GM12865 (cell line): ENCODE data around the gene ZNF611.
"Not testable (repeated sequence)": the region's sequence is repeated elsewhere in the genome, so short reads cannot be mapped to it uniquely, and the experiment has no call there.

Experiments used
- DNase-seq: peaks from one replicate; pipeline ENCODE4 v3.0.0; 2010; ENCODE audit warnings: low read depth
- H3K4me3 ChIP-seq: 2 replicates; pipeline ENCODE4 v1.5.1; 2011; ENCODE audit warnings: mild to moderate bottlenecking, low read depth, low read length, control low read depth
- TF ChIP-seq, protein P1 (sequence below): IDR thresholded peaks from 2 replicates; pipeline ENCODE4 v1.5.1; 2011; ENCODE audit warnings: low read length, control low read depth, low read depth, inconsistent platforms; ENCODE audit not compliant: insufficient read depth; ENCODE audit errors: missing control alignments

Gene ZNF611

GRCh38 chr19:52742516-52742915 lies 7.7 kb upstream of the ZNF611 start:
- H3K4me3 ChIP-seq: no peak overlapping the region
- no peak for DNase-seq
- TF ChIP-seq, protein P1, sequence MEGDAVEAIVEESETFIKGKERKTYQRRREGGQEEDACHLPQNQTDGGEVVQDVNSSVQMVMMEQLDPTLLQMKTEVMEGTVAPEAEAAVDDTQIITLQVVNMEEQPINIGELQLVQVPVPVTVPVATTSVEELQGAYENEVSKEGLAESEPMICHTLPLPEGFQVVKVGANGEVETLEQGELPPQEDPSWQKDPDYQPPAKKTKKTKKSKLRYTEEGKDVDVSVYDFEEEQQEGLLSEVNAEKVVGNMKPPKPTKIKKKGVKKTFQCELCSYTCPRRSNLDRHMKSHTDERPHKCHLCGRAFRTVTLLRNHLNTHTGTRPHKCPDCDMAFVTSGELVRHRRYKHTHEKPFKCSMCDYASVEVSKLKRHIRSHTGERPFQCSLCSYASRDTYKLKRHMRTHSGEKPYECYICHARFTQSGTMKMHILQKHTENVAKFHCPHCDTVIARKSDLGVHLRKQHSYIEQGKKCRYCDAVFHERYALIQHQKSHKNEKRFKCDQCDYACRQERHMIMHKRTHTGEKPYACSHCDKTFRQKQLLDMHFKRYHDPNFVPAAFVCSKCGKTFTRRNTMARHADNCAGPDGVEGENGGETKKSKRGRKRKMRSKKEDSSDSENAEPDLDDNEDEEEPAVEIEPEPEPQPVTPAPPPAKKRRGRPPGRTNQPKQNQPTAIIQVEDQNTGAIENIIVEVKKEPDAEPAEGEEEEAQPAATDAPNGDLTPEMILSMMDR: no peak

- no peak for DNase-seq
- no peak overlapping the region for H3K4me3 ChIP-seq
- TF ChIP-seq, protein P1: no peak
These were observed 7.2 kb upstream of the ZNF611 start for GRCh38 chr19:52741951-52742485.

GRCh38 chr19:52741371-52741770 lies 6.5 kb upstream of the ZNF611 start:
- not testable (repeated sequence) for DNase-seq, H3K4me3 ChIP-seq

DNA sequence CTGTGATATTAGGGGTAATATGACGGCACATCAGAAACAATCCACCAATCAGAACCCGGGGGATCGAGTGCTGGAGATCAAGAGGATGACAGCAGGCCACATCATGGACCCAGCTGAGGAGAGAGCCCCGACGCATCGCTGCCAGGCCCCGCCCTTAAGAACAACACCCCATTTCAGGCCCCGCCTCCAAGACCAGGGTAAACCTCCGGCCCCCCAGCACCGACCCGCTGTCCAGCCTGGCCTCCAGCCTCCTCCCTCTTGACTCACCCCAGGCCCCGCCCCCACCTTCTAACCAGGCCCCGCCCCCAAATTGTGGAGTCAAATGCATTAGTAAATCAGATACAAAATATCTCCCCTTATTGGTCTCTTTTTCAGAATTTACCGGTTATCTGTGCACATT lies 4.7 kb upstream of the ZNF611 start:
- TF ChIP-seq, protein P1: no peak
- DNase-seq: no peak
- H3K4me3 ChIP-seq: no peak overlapping the region

DNA sequence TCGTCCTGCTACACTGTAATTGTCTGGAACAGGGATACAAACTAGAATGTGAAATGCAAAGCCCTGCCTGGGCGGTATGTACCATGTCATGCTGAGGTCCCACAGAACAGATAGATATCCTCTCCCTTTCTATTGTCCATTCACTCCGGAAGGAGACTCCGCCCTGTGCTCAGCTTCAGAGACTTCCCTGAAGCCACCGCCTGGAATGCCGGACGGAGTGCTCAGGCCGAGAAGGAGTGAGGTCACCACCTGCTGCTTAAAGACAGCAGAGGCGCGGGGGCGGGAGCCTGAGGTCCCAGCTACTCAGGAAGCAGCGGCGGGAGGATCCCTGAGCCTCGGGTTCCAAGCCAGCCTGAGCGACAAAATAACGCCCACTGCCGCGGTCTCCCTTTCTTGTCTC lies 890 bp upstream of the ZNF611 start:
- no peak for DNase-seq
- no peak overlapping the region for H3K4me3 ChIP-seq
- TF ChIP-seq, protein P1: no peak

DNA sequence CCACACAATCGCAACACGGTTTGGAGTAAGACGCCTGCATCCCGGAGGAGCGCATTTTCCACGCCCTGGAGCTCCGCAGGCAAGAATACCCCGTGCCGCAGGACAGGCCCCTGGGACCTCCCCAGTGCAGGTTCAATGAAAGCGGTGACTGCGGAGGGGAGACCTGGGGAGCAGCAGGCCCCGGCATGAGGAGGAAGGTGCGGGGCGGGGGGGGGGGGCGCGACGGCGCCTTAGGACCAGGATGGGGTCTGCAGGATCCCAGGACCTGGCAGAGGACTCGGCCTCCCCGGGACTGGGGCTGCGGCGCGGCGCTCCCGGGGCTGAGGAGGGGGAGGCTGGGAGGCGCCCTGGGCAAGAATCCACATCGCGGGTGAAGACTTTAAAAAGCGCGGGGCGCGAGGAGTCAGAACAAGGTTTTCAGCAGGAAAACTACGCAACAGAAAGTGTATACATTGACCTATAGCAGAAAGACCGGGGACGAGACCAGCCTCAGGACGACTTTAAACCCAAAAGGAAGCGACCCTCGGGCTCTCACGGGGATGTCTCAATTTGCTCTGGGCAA lies 432 bp downstream of the ZNF611 start:
- TF ChIP-seq, protein P1: no peak
- no peak for DNase-seq
- H3K4me3 ChIP-seq: peak overlapping the region; percentile 61

- not testable (repeated sequence) for DNase-seq, H3K4me3 ChIP-seq
These were observed 8.8 kb downstream of the ZNF611 start for GRCh38 chr19:52726051-52726450.

- TF ChIP-seq, protein P1: no peak
- no peak for DNase-seq
- H3K4me3 ChIP-seq: no peak overlapping the region
These were observed 9.3 kb downstream of the ZNF611 start for GRCh38 chr19:52725528-52725961.
